Spleen (tissue), 11 donors: Measurements from ENCODE around the gene SLC35E4. TPM values are rescaled to one million over a fixed set of nuclear protein-coding genes. Genes with fewer than 3 reads are reported as not detected.
A peak's percentile ranks its signal among the peaks of the same experiment; 100 is the strongest.

Experiments used
- DNase-seq: peaks from one replicate; pipeline ENCODE4 v3.0.0-alpha.2; 2020
- H3K27ac ChIP-seq, 8 donors: fragments of 200-600 bp; sonication (generic) in 7 of 8; 1 replicate in 4 of 8; 2 replicates in 4 of 8; pipeline versions ENCODE4 v1.5.0 to v1.8.0; 2016 to 2021; ENCODE audit warnings: inconsistent platforms in 4 of 8, mild to moderate bottlenecking in 4 of 8, moderate library complexity in 1 of 8
- H3K27me3 ChIP-seq, 7 donors: fragments of 200-600 bp; sonication (generic) in 6 of 7; replicated peaks in 1 of 7; 1 replicate in 4 of 7; 2 replicates in 3 of 7; pipeline versions ENCODE4 v1.5.0 to v1.8.0; 2016 to 2021; ENCODE audit warnings: inconsistent platforms in 3 of 7, mild to moderate bottlenecking in 1 of 7
- H3K36me3 ChIP-seq, 6 donors: fragments of 200-600 bp; sonication (generic) in 5 of 6; 1 replicate in 4 of 6; 2 replicates in 2 of 6; pipeline versions ENCODE4 v1.5.0 to v1.8.0; 2016 to 2021; ENCODE audit warnings: inconsistent platforms in 2 of 6
- H3K4me1 ChIP-seq, 6 donors: fragments of 200-600 bp; sonication (generic) in 5 of 6; 1 replicate in 3 of 6; 2 replicates in 3 of 6; pipeline versions ENCODE4 v1.5.0 to v1.8.0; 2016 to 2021; ENCODE audit warnings: inconsistent platforms in 3 of 6
- H3K4me3 ChIP-seq, 8 donors: fragments of 200-600 bp; sonication (generic) in 7 of 8; 1 replicate in 4 of 8; 2 replicates in 4 of 8; pipeline versions ENCODE4 v1.5.0 to v1.8.0; 2016 to 2021; ENCODE audit warnings: inconsistent platforms in 4 of 8, mild to moderate bottlenecking in 4 of 8, moderate library complexity in 2 of 8
- H3K9me3 ChIP-seq, 8 donors: fragments of 200-600 bp; sonication (generic) in 7 of 8; 1 replicate in 4 of 8; 2 replicates in 4 of 8; pipeline versions ENCODE4 v1.5.0 to v1.8.0; 2016 to 2021; ENCODE audit warnings: inconsistent platforms in 4 of 8
- POLR2A ChIP-seq, 3 donors: fragments of 450-650 bp; IDR thresholded peaks; one replicate each; pipeline ENCODE4 v1.5.1; 2017; ENCODE audit warnings: antibody characterized with exemption in 3 of 3, mild to moderate bottlenecking in 1 of 3
- POLR2AphosphoS5 ChIP-seq, 3 donors: sonication (generic); formaldehyde crosslinking; IDR thresholded peaks; one replicate each; pipeline ENCODE4 v1.5.1; 2017; ENCODE audit warnings: antibody characterized with exemption in 3 of 3
- WGBS, 5 donors: extraction: QIAGEN DNeasy Blood & Tissue Kit in 3 of 5; methylation state at CpG; one replicate each; pipeline versions ENCODE4 v1.1.5 to v1.1.7; 2013 to 2018; 5-methylcytosine and 5-hydroxymethylcytosine counted together
- intact Hi-C: fragments of 100-400 bp; cut with DNase I; formaldehyde crosslinking; loops from one replicate; pipeline ENCODE4 v1.15.0; 2023; ENCODE audit warnings: low total_unique reads
- polyA plus RNA-seq, 3 donors: library from polyadenylated mRNA; stranded (reverse); fragments of 200-250 nt; gene quantifications; one replicate each; pipeline ENCODE4 v1.2.1, GENCODE V29; 2013
- total RNA-seq, 7 donors: library from RNA; depleted of rRNA in 3 of 7; stranded (reverse); fragments of >200 nt in 3 of 7; fragmentation: NEBNext Ultra II Directional in 4 of 7; extraction: Animal tissue kit (Norgen Biotek cat#: 25700) in 4 of 7; gene quantifications; one replicate each; pipeline versions ENCODE4 v1.1.0 to v1.2.1, GENCODE V29; 2016 to 2021
- TF ChIP-seq, protein P1 (sequence below), 11 experiments: fragments of 200-600 bp in 7 of 11; fragments of 450-650 bp in 4 of 11; sonication (generic) in 4 of 11; IDR thresholded peaks in 8 of 11; conservative IDR thresholded peaks in 3 of 11; 1 replicate in 7 of 11; 2 replicates in 4 of 11; pipeline versions ENCODE4 v1.4.0 to v1.8.0; 2016 to 2021; ENCODE audit warnings: antibody characterized with exemption in 11 of 11, inconsistent platforms in 4 of 11, mild to moderate bottlenecking in 1 of 11
- donor health status: healthy with polysubstance abuse.
- donor health status: DM: no; HTN: no; CAD: no; lungs with moderate emphysema.
- donor health status: DM: no; HTN: no; CAD: no.
- donor health status: Bipolar disorder and iron deficiency.
- donor health status: healthy.
- donor health status: DM: no; HTN: no; CAD: no.
- donor health status: DM: yes; HTN: yes; CAD: no.

Gene SLC35E4
- total and polyA plus RNA-seq, 10 donors = 0.37 to 6.7 (median 2.8) TPM

- H3K4me1 ChIP-seq = peaks cover 0 to 10% (median 8%) of the 10 kb centered on the region in 6 donors
Measured at GRCh38 chr22:30689622-30690021, 54.0 kb downstream of the SLC35E4 start.

GRCh38 chr22:30691204-30691603, 55.6 kb downstream of the SLC35E4 start:
- Histone ChIP-seq H3K36me3 (no peaks in the 10 kb centered on the region), H3K9me3 (no peaks in the 10 kb centered on the region), H3K4me3 (no peak overlapping the region), H3K4me1 (peaks cover 0 to 23% (median 18%) of the 10 kb centered on the region in 6 donors), H3K27me3 (peaks cover 0 to 31% (median 0%) of the 10 kb centered on the region in 7 donors), H3K27ac (no peak overlapping the region)
- WGBS, 5 donors = 41 to 67% (median 57%) methylated on average over 1 of the region's 1 CpG
- DNase-seq = no peak
- TF ChIP-seq POLR2A (IDR thresholded peaks at IDR 0.05) (no peak), POLR2AphosphoS5 (IDR thresholded peaks at IDR 0.05) (no peak)
- TF ChIP-seq, protein P1, sequence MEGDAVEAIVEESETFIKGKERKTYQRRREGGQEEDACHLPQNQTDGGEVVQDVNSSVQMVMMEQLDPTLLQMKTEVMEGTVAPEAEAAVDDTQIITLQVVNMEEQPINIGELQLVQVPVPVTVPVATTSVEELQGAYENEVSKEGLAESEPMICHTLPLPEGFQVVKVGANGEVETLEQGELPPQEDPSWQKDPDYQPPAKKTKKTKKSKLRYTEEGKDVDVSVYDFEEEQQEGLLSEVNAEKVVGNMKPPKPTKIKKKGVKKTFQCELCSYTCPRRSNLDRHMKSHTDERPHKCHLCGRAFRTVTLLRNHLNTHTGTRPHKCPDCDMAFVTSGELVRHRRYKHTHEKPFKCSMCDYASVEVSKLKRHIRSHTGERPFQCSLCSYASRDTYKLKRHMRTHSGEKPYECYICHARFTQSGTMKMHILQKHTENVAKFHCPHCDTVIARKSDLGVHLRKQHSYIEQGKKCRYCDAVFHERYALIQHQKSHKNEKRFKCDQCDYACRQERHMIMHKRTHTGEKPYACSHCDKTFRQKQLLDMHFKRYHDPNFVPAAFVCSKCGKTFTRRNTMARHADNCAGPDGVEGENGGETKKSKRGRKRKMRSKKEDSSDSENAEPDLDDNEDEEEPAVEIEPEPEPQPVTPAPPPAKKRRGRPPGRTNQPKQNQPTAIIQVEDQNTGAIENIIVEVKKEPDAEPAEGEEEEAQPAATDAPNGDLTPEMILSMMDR (IDR thresholded peaks at IDR 0.05 in 8 of 11, conservative IDR thresholded peaks at IDR 0.05 in 3 of 11) = no peak
- intact Hi-C loops = no loop called here

More at GRCh38 chr22:30689622-30690021, 54.0 kb downstream of the SLC35E4 start:
- Histone ChIP-seq H3K27me3 (peaks cover 0 to 16% (median 0%) of the 10 kb centered on the region in 7 donors), H3K4me3 (no peak overlapping the region), H3K9me3 (no peaks in the 10 kb centered on the region), H3K36me3 (no peaks in the 10 kb centered on the region), H3K27ac (no peak overlapping the region)
- intact Hi-C loops = no loop called here
- TF ChIP-seq, protein P1 (IDR thresholded peaks at IDR 0.05 in 8 of 11, conservative IDR thresholded peaks at IDR 0.05 in 3 of 11) = no peak
- TF ChIP-seq POLR2A (IDR thresholded peaks at IDR 0.05) = no peak
- no peak for TF ChIP-seq POLR2AphosphoS5 (IDR thresholded peaks at IDR 0.05)
- WGBS, 5 donors = 56 to 83% (median 71%) methylated on average over 1 of the region's 1 CpG
- no peak for DNase-seq

DNA sequence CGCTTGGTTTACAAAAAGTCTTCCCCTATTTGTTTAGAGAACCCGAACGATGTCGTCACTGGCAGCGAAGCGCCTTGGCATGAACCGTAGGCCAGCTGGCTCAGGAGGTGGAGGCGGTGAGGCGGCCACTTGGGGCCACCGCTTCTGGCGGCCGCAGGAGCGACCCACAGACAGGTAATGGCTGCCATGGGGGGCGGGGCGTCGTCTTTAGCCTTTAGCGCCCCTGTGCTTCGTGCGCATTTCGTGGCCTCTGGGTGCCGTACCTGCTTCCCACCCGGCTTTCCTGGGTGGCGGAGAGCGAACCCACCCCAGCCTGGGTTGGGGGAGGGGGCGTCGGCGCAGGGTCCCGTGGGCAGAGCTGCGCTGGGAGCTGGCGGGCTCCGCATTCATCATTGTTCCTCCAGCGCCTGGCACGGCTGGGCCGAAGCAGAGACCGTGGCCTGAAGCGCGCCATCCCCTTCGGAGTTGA, 58.6 kb downstream of the SLC35E4 start:
- Histone ChIP-seq H3K4me1 (peaks cover 0 to 23% (median 18%) of the 10 kb centered on the region in 6 donors), H3K27ac (peak overlapping the region in 7 of 8 donors; percentile 54 to 82 (median 70)), H3K9me3 (no peaks in the 10 kb centered on the region), H3K4me3 (peak overlapping the region; percentile 55 to 84 (median 64)), H3K36me3 (no peaks in the 10 kb centered on the region), H3K27me3 (peaks cover 0 to 33% (median 0%) of the 10 kb centered on the region in 7 donors)
- WGBS, 5 donors = 0 to 1% (median 0%) methylated on average over 26 to 37 of the region's 38 CpGs
- intact Hi-C loops = no loop called here
- TF ChIP-seq POLR2A (IDR thresholded peaks at IDR 0.05) (no peak), POLR2AphosphoS5 (IDR thresholded peaks at IDR 0.05) (peak in 2 of 3 donors; percentile 31 to 59)
- TF ChIP-seq, protein P1 (IDR thresholded peaks at IDR 0.05 in 8 of 11, conservative IDR thresholded peaks at IDR 0.05 in 3 of 11) = no peak
- peak; percentile 83 for DNase-seq

- H3K27me3 ChIP-seq = peaks cover 0 to 33% (median 0%) of the 10 kb centered on the region in 7 donors
- peak; percentile 84 for DNase-seq
- no peaks in the 10 kb centered on the region for H3K36me3 ChIP-seq
- TF ChIP-seq POLR2AphosphoS5 (IDR thresholded peaks at IDR 0.05) = peak in 2 of 3 donors; percentile 6 to 42
- TF ChIP-seq, protein P1 (IDR thresholded peaks at IDR 0.05 in 8 of 11, conservative IDR thresholded peaks at IDR 0.05 in 3 of 11) = peak in 2 of 11 experiments; percentile 13 to 22
- TF ChIP-seq POLR2A (IDR thresholded peaks at IDR 0.05) = no peak
- H3K27ac ChIP-seq = peak within 1 kb of the TSS in 7 of 8 donors; percentile 61 to 82 (median 70)
- peaks cover 0 to 23% (median 18%) of the 10 kb centered on the region in 6 donors for H3K4me1 ChIP-seq
- intact Hi-C loops = no loop called here
- 0 to 9% (median 6%) methylated on average over 5 to 87 of the region's 88 CpGs for WGBS, 5 donors
- peak within 1 kb of the TSS; percentile 55 to 84 (median 64) for H3K4me3 ChIP-seq
- no peaks in the 10 kb centered on the region for H3K9me3 ChIP-seq
Measured at GRCh38 chr22:30694640-30695350, 59.2 kb downstream of the SLC35E4 start, which contains the start of gene OSBP2. Gene OSBP2 (plus strand): TSS chr22:30694874. CDS start chr22:30694910, 36 bp downstream.
